Lower leg skin (tissue), 4 donors: Measurements from ENCODE around the gene EXOC5. TPM values are rescaled to one million over a fixed set of nuclear protein-coding genes. Genes with fewer than 3 reads are reported as not detected.
"Not testable (repeated sequence)": the region's sequence is repeated elsewhere in the genome, so short reads cannot be mapped to it uniquely, and the experiment has no call there.

Experiments used
- DNase-seq, 2 donors: peaks; one replicate each; pipeline ENCODE4 v3.0.0-alpha.2; 2019; ENCODE audit warnings: low spot score in 2 of 2
- H3K4me3 ChIP-seq: fragments of 200-600 bp; sonication (generic); 2 replicates; pipeline ENCODE4 v1.5.1; 2017; ENCODE audit warnings: mild to moderate bottlenecking, low read depth; ENCODE audit not compliant: poor library complexity, severe bottlenecking
- CTCF ChIP-seq, 3 donors: fragments of 450-650 bp; IDR thresholded peaks; one replicate each; pipeline ENCODE4 v1.5.1; 2016; ENCODE audit warnings: antibody characterized with exemption in 3 of 3, mild to moderate bottlenecking in 3 of 3, moderate library complexity in 2 of 3
- POLR2A ChIP-seq, 2 donors: fragments of 450-650 bp; IDR thresholded peaks; one replicate each; pipeline ENCODE4 v1.6.1; 2016 to 2017; ENCODE audit warnings: antibody characterized with exemption in 2 of 2, mild to moderate bottlenecking in 1 of 2, moderate library complexity in 1 of 2
- WGBS, 2 donors: methylation state at CpG; one replicate each; pipeline ENCODE4 v1.1.5; 2018; 5-methylcytosine and 5-hydroxymethylcytosine counted together
- intact Hi-C: fragments of 100-400 bp; cut with DNase I; formaldehyde crosslinking; loops from one replicate; pipeline ENCODE4 v1.15.0; 2023; ENCODE audit warnings: low total_unique reads
- total RNA-seq, 4 donors: library from RNA; depleted of rRNA; stranded (reverse); fragments of >200 nt; gene quantifications; one replicate each; pipeline ENCODE4 v1.1.0, GENCODE V29; 2016

EXOC5 gene
- total RNA-seq, 4 donors from 2014 or later = 25.1 to 38.9 (median 33.7) TPM

- DNase-seq = no peak
- no peak for TF ChIP-seq POLR2A (IDR thresholded peaks at IDR 0.05)
- no peak for TF ChIP-seq CTCF (IDR thresholded peaks at IDR 0.05)
- 33 to 36% methylated on average over 2 of the region's 2 CpGs for WGBS, 2 donors
- no peak overlapping the region for H3K4me3 ChIP-seq
- intact Hi-C loops = no loop called here
Measured at GRCh38 chr14:57266065-57266464, 2.6 kb downstream of the EXOC5 start.

GRCh38 chr14:57262117-57262516 is 6.6 kb downstream of the EXOC5 start:
- no peak for DNase-seq
- intact Hi-C loops = no loop called here
- TF ChIP-seq CTCF (IDR thresholded peaks at IDR 0.05) = no peak
- no peak for TF ChIP-seq POLR2A (IDR thresholded peaks at IDR 0.05)
- no peak overlapping the region for H3K4me3 ChIP-seq

GRCh38 chr14:57261604-57262003 is 7.1 kb downstream of the EXOC5 start:
- DNase-seq = no peak
- no peak for TF ChIP-seq POLR2A (IDR thresholded peaks at IDR 0.05)
- TF ChIP-seq CTCF (IDR thresholded peaks at IDR 0.05) = no peak
- H3K4me3 ChIP-seq = no peak overlapping the region
- intact Hi-C loops = no loop called here

GRCh38 chr14:57259672-57260071 is 9.0 kb downstream of the EXOC5 start:
- 96 to 100% methylated on average over 1 of the region's 1 CpG for WGBS, 2 donors
- intact Hi-C loops = no loop called here
- DNase-seq = no peak

GRCh38 chr14:57258221-57258620 is 10.5 kb downstream of the EXOC5 start:
- 84 to 85% methylated on average over 2 of the region's 2 CpGs for WGBS, 2 donors
- intact Hi-C loops, H3K4me3 ChIP-seq, DNase-seq: not testable (repeated sequence)

More at GRCh38 chr14:57259672-57260071, 9.0 kb downstream of the EXOC5 start:
- H3K4me3 ChIP-seq = no peak overlapping the region
- TF ChIP-seq CTCF (IDR thresholded peaks at IDR 0.05) (no peak), POLR2A (IDR thresholded peaks at IDR 0.05) (no peak)

- DNase-seq = no peak
- H3K4me3 ChIP-seq = no peak overlapping the region
- intact Hi-C loops = no loop called here
- no peak for TF ChIP-seq CTCF (IDR thresholded peaks at IDR 0.05)
- no peak for TF ChIP-seq POLR2A (IDR thresholded peaks at IDR 0.05)
Measured at GRCh38 chr14:57254884-57255283, 13.8 kb downstream of the EXOC5 start.
